ENCODE results near the gene SLC2A4RG.

Gene SLC2A4RG

GRCh38 chr20:63787302-63787701 is 47.7 kb downstream of the SLC2A4RG start:
- no peak for TF ChIP-seq CTCF (IDR thresholded peaks at IDR 0.05; ENCODE audit: borderline replicate concordance, insufficient read depth, low read depth, low read length)
- H3K4me3 ChIP-seq (ENCODE audit: low read depth, low read length) = no peak overlapping the region

- TF ChIP-seq CTCF (IDR thresholded peaks at IDR 0.05; ENCODE audit: borderline replicate concordance, insufficient read depth, low read depth, low read length) = no peak
- no peak overlapping the region for H3K4me3 ChIP-seq (ENCODE audit: low read depth, low read length)
Measured at GRCh38 chr20:63787749-63788148, 48.2 kb downstream of the SLC2A4RG start.

GRCh38 chr20:63789836-63790571 is 50.4 kb downstream of the SLC2A4RG start:
- no peak overlapping the region for H3K4me3 ChIP-seq (ENCODE audit: low read depth, low read length)
- no peak for TF ChIP-seq CTCF (IDR thresholded peaks at IDR 0.05; ENCODE audit: borderline replicate concordance, insufficient read depth, low read depth, low read length)

- TF ChIP-seq CTCF (IDR thresholded peaks at IDR 0.05; ENCODE audit: borderline replicate concordance, insufficient read depth, low read depth, low read length) = no peak
- no peak overlapping the region for H3K4me3 ChIP-seq (ENCODE audit: low read depth, low read length)
Measured at GRCh38 chr20:63790572-63791168, 51.1 kb downstream of the SLC2A4RG start.

GRCh38 chr20:63791497-63792156 is 52.1 kb downstream of the SLC2A4RG start:
- no peak overlapping the region for H3K4me3 ChIP-seq (ENCODE audit: low read depth, low read length)
- TF ChIP-seq CTCF (IDR thresholded peaks at IDR 0.05; ENCODE audit: borderline replicate concordance, insufficient read depth, low read depth, low read length) = no peak

GRCh38 chr20:63792866-63793265 is 53.3 kb downstream of the SLC2A4RG start:
- H3K4me3 ChIP-seq (ENCODE audit: low read depth, low read length) = no peak overlapping the region
- no peak for TF ChIP-seq CTCF (IDR thresholded peaks at IDR 0.05; ENCODE audit: borderline replicate concordance, insufficient read depth, low read depth, low read length)

All from GM12875 (cell line).